COR-L47 (cell line): ENCODE measurements around the gene CYP4F22.
A peak's percentile ranks its signal among the peaks of the same experiment; 100 is the strongest.
"Not testable (repeated sequence)": the region's sequence is repeated elsewhere in the genome, so short reads cannot be mapped to it uniquely, and the experiment has no call there.

Experiments used
- DNase-seq: peaks from one replicate; lab custom pipeline; 2025; lab: John Stamatoyannopoulos, UW

The CYP4F22 gene

DNA sequence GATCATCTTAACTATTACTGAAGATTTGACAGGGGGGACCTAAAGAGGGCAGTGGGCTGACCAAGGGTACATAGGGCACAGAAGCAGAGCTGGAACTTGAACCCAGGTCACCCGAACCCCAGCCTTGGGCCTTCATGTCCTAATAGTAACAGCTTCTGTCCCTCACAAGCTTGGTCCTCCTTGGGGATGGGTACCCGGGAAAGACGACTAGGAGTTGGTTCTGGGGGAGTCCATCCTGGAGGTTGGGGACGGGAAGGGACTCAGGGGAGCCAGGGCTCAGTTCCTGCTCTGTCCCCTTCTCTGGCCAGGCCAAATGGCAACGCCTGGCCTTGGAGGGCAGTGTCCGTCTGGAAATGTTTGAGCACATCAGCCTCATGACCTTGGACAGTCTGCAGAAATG is 67.1 kb downstream of the CYP4F22 start:
- no peak for DNase-seq

DNA sequence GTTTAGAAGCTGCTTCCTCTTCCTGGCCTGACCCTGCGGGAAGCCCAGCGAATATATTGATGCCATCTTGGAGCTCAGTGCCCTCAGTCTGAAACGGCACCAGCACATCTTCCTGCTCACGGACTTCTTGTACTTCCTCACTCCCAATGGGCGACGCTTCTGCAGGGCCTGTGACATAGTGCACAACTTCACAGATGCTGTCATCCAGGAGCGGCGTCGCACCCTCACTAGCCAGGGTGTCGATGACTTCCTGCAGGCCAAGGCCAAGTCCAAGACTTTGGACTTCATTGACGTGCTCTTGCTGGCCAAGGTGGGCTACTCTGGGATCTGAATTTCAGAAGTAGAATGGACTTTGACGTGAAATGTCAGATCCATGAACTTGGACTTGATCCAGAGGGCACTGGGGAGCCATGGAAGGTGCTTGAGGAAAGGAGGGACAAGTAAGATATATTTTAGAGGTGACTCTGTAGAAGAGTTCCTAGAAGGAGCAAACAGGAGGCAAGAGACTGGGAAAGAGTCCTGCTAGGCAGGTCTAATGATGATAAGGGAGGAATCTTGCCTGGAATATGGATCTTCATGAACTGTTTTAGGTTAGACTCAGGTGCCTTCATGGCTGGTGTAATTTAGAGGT is 68.3 kb downstream of the CYP4F22 start:
- DNase-seq = no peak

DNA sequence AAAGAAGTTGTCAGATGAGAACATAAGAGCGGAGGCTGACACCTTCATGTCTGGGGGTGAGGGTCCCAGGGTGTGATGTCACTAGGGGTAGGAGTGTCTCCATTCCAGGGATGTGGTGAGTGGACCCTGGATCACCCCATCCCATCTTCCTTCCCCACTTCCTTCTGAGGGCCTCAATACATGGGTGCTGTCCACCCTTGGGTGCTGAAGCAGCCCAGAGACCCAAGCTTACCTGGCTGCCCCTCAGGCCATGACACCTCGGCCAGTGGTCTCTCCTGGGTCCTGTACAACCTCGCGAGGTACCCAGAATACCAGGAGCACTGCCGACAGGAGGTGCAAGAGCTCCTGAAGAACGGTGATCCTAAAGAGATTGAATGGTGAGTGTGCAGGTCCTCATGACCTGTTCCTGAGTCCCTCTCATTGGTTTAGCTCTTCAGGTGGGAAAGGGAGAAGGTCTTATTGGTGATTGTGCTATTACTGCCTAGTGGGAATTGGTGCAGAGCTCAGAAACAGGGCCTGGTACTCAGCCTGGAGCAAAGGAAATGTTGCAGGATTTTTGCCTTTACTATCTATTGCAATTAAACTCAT is 69.0 kb downstream of the CYP4F22 start:
- DNase-seq = no peak

DNA sequence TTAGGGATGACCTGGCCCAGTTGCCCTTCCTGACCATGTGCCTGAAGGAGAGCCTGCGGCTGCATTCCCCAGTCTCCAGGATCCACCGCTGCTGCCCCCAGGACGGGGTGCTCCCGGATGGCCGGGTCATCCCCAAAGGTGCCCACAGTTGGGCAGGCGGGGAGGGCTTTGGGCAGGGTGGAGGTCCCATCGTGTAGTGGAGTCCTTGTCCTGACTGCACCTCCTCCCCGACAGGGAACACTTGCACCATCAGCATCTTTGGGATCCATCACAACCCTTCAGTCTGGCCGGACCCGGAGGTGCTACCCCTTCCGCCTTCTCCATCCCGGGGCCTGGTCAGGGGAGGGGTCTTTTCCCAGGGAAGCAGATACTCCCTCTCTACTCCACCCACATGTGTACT is 75.0 kb downstream of the CYP4F22 start:
- DNase-seq = no peak

DNA sequence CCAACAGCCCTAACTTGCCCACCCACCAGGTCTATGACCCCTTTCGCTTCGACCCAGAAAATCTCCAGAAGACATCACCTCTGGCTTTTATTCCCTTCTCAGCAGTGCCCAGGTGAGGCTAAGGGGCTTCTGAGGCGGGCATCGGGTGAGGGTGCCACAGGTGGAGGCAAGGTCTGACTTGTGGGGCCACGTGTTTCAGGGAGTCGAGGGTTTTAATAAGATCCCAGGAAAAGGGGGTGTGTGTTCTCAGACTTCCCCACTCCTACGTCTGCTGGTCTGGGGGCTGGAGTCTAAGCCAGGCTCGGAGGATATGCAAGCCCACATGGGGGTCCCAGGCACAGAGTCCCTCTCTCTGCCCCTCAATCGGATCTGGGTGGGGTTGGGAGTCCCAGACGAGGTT is 75.8 kb downstream of the CYP4F22 start:
- DNase-seq = no peak

DNA sequence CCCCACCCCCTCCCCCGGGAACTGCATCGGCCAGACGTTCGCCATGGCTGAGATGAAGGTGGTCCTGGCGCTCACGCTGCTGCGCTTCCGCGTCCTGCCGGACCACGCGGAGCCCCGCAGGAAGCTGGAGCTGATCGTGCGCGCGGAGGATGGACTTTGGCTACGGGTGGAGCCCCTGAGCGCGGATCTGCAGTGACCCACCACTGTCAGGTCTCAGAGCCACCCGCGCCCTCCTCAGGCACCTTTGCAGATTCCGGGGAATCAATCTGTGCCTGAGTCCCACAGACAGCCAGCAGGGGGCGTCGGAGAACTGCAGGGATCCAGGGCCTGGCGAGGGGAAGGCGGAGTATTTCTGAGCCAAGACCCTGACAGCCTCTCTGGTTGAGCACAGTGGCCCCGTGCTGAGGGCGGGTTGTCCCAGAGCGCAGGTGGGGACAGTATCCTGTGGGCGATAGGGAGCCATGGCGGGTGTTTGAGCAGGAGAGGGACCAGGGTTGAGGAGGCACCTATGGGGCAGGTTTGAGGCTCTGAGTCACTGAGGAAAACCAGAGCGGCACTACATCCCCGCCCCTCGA is 76.3 kb downstream of the CYP4F22 start:
- peak; percentile 19 for DNase-seq

DNA sequence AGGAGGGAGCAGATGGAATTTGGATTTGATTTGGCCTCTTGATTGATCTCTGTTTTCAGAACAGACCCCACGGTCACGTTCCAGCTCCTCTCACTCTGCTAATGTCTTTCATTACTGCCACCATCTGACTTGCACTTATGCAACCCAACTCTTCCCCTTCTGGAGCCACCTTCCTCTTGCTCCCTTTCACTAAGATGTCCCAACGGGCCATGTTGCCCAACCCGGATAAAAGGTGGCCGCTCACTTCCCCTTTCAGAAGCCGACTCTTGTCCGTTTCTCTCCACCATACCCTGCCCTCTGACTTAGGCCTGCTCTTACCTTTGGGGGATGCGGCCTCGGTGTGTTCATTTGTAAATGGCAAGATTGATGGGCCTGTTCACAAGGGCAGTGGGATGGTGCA is 79.3 kb downstream of the CYP4F22 start:
- no peak for DNase-seq

DNA sequence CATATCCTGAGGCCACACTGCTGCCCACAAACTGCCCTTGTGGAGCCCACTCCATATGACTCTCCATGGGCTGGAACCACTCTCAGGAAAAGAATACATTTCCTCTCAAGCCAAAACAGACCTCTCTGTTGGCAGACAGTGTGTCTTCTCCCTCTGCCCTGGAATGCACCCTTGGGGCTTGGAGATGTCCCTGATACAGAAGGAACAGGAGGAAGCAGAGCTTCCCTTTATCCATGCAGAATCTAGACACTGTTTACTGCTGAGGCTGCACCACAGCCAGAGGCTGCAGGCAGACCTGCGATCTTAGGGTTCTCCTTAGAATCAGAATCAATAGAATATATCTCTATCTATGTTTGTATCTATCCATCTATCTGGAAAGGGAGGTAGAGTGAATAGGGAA is 79.9 kb downstream of the CYP4F22 start:
- DNase-seq = no peak

DNA sequence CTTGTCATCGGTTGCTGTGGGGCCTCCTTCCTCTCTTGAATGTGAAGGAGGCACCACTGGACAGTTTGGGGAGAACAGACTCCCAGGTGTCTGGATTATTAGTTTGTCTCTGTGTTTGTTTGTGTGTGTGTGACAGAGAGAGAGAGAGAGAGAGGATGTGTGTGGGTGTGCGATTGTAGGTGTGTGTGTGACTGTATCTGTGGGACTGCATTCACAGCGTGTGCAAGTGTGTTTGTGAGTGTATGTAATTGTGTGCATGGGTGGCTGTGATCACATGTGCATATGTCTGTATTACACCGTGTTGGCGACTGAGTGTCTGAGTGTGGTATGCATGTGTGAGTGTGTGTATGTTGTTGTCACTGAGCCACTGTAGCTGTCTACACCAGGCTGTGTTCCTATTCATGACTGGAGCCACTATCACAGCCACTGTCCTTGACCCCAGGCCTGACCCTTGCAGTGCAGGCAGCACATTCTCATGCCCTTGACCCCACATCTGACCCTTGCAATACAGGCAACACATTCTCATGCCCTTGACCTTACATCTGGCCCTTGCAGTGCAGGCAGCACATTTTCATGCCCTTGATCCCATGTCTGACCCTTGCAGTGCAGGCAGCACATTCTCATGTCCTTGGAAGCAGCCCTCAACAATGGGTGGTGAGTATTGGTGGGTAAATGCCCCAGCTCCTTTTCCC is 81.6 kb downstream of the CYP4F22 start:
- no peak for DNase-seq

DNA sequence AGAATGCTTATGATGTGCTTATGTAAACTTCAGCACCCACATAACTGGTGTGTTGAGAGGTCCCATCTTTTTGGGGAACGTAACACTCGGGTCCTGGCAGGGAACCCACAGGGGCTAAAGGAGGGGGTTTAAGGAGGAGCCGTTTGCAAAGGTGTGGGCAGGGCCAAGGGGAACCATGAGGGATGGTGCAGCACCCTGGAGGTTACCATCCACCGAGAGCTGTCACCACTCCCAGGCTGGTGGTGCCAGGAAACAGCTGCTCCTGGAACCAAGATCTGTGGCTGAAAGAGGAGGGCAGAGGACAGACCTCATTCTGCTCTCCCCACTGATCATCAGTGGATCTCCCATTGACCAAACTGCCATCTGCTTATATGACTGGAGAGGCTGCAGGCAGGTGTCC is 83.5 kb downstream of the CYP4F22 start:
- no peak for DNase-seq

DNA sequence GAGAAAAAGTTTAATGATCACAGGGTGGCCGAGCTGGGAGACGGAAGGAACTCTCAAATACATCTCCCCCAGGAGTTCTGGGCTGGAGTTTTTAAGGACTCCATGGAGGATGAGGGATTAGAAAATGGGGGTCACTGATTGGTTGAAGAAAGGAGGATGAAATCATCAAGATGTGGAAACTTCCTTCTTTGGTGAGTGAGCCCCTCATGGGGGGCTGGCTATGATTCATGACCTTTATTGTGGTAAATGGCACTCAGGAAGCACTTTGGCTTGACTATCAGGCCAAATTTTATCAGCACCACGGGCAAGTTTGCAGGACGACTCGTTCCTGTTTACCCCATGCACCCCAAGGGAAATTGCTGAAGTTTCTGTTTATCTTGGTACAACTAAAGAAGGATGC is 84.2 kb downstream of the CYP4F22 start:
- DNase-seq = not testable (repeated sequence)

DNA sequence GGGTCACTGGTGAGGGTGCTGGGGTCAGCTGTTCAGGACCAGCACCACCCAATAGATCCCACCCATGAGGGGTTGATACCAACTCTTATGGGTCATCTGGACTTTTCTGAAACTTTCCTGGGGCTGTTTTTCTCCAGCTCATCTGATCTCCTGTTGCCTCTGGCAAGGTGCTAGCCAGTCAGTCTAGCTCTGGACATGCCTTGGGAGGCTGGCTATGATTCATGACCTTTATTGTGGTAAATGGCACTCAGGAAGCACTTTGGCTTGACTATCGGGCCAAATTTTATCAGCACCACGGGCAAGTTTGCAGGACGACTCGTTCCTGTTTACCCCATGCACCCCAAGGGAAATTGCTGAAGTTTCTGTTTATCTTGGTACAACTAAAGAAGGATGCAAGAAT is 85.4 kb downstream of the CYP4F22 start:
- not testable (repeated sequence) for DNase-seq

DNA sequence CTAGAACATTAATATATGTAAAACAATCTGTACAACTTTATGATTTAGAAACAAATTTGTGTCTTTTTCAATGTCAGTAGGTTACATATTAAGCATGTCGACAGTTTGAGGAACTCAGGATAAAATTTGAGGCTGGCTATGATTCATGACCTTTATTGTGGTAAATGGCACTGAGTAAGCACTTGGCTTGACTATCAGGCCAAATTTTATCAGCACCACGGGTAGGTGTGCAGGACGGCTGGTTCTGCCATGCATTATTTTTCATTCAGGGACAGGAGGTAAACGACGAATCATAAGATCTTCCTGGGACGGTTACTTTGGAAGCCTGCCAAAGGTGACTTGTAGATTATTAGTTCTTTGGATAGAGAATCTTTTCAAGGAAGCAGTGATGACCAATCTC is 86.7 kb downstream of the CYP4F22 start:
- no peak for DNase-seq
